ENCODE results near the gene LMTK3. TPM values are rescaled to one million over a fixed set of nuclear protein-coding genes. Genes with fewer than 3 reads are reported as not detected.
"Not testable (repeated sequence)": the region's sequence is repeated elsewhere in the genome, so short reads cannot be mapped to it uniquely, and the experiment has no call there.

LMTK3 gene
- total RNA-seq, 1 donor from 2014 or later = 4.5 TPM

DNA sequence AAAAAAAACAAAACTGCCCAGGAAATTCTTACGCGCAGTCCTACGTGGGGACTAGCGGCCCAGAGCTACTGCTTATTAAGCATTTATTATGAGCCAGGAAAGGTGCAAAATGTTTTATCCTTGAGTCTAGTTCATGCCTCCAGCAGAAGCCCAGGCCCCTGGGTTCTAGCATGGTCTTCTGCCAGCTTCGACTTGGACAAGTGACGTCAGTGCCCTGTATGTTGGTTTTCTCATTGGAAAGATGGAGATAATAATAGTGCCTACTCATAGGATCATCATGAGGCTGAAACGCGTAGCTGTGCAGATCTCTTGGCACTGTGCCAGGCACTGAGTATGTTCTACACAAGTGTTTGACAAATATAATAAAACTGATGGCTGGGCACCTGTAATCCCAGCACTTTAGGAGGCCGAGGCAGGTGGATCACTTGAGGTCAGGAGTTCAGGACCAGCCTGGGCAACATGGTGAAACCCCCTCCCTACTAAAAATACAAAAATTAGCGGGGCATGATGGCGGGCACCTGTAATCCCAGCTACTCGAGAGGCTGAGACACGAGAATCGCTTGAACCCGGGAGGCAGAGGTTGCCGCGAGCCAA is 28.0 kb upstream of the LMTK3 start:
- intact Hi-C loops (cut with micrococcal nuclease) = no loop called here

GRCh38 chr19:48538057-48538456 is 26.4 kb upstream of the LMTK3 start:
- intact Hi-C loops (cut with micrococcal nuclease) = not testable (repeated sequence)

GRCh38 chr19:48537541-48537940 is 25.9 kb upstream of the LMTK3 start:
- intact Hi-C loops (cut with micrococcal nuclease) = no loop called here

DNA sequence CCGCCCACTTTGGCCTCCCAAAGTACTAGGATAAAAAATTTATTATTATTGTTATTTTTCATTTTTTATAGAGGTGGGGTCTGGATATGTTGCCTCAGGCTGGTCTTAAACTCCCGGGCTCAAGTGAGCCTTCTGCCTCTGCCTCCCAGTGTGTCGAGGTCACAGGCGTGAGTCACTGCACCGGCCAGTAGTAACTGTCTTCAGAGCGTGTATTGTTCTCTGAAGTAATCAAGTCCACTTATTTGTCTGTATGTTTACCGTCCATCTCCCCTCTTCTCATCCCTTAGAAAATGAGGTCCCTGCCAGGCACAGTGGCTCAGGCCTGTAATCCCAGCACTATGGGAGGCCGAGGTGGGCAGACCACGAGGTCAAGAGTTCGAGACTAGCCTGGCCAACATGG is 22.1 kb upstream of the LMTK3 start:
- intact Hi-C loops (cut with micrococcal nuclease) = no loop called here

- intact Hi-C loops (cut with micrococcal nuclease) = no loop called here
Measured at GRCh38 chr19:48530770-48531169, 19.1 kb upstream of the LMTK3 start.

DNA sequence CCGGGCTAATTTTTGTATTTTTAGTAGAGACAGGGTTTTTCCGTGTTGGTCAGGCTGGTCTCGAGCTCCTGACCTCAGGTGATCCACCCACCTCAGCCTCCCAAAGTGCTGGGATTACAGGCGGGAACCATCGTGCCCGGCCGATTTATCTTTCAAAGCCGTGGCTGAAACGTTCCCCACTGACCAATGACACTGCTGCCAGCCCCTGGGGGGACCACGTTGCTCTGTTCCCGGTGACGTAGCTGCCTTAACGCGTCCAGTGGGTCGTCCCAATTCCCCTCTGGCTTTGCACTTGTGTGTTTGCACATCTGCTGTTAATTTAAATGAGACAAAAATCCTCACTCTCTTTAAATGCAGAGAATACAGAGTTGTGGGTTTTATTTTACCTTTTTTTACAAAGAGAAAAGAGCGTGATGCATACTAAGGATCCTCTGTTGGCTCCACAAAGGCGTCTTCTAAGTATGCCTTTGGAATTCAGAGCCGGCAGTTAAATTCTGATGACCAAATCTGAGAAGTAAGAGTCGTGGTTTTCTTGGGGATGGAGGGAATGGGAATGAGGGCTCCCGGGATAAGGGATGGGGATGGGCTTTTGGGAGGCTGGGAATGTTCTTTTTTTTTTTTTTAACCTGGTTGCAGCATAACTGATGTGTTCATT is 18.6 kb upstream of the LMTK3 start:
- intact Hi-C loops (cut with micrococcal nuclease) = no loop called here

DNA sequence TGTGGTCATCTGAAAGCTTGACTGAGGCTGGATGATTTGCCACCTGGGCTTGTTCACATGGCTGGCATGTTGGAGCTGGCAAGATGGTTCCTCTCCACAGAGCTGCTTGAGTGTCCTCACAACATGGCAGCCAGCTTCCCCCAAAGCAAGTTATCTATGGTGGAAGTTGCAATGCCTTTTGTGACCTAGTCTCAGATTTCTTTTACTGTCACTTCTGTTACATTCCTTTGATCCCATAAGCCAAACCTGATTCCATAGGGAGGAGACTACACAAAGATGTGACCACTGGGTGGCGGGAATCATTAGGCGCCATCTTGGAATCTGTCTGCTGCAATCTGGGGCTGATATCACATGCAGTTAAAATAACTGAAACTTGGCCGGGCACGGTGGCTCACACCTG is 17.5 kb upstream of the LMTK3 start:
- intact Hi-C loops (cut with micrococcal nuclease) = no loop called here

DNA sequence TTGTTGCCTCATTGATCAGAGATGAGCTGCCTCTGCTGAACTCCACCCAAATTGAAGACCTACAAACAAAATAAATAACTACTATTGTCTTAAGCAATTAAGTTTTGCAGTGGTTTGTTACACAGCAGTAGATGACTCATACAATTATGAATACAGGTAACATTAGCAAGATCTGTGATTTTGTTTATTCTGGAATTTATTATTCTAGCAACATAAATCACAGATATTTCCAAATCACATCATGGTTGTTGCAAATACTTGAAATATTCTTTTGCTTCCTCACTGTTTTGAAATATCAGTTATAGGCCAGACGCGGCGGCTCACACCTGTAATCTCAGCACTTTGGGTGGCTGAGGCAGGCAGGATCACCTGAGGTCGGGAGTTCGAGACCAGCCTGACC is 13.1 kb upstream of the LMTK3 start:
- intact Hi-C loops (cut with micrococcal nuclease) = no loop called here

DNA sequence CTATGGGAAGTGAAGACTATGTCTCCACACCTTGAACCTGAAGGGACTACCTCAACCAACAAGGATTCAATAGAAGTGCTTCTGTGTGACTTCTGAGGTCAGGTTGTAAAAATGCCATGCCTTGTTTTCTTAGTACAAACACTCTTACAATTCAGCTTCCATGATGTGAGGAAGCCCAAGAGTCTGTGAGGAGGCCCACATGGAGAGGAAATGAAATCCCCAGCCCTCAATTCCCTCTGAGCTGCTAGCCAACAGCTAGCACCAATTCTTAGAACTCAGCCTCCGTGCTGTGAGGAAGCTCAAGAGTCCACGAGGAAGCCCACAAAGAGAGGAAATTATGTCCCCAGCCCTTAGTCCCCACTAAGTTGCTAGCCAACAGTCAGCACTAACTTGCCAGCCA is 12.6 kb upstream of the LMTK3 start:
- intact Hi-C loops (cut with micrococcal nuclease) = no loop called here

GRCh38 chr19:48520134-48520533 is 8.5 kb upstream of the LMTK3 start:
- intact Hi-C loops (cut with micrococcal nuclease) = no loop called here

GRCh38 chr19:48519426-48519825 is 7.8 kb upstream of the LMTK3 start:
- intact Hi-C loops (cut with micrococcal nuclease) = loop anchor here (10.0 kb wide), 1 partner anchor 315 kb away; the partner anchor contains the start of gene HSD17B14

DNA sequence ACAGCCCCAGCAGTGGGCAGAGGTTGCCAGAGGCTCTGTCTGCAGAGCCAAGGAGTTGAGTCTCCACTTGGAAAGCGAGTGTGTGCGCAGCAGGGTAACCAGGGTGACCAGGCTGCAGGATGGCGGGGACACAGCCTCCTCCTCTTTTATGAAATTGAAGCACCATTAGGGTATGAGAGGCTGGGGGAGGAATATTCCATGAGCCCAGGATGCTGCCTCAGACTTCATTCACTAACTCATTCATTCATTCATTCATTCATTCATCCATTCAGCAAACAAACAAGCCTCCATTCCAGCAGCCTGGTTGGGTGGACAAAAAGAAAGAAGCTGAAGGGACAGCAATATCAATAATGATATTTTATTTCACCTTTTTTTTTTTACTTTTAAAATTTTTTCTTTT is 6.6 kb upstream of the LMTK3 start:
- intact Hi-C loops (cut with micrococcal nuclease) = loop anchor here (10.0 kb wide), 1 partner anchor 317 kb away; the partner anchor contains the start of gene HSD17B14

DNA sequence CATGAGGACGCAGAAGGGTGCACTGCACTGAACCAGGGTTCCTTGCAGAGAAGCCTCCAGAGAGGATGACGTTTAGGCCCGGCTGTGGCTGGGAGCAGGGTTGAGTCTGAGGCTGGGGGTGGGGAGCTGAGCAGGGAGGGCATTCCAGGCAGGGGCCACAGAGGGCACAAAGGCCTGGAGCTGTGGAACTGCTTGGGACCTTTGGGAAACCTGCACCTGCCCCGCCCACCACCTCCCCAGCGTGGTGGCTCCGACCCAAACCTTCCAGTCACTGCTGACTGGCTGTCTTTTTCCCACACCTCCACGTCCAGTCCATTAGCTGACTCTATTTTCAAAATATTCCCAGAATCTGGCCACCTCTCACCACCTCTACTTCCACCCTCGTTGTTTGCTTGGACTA is 4.9 kb upstream of the LMTK3 start:
- intact Hi-C loops (cut with micrococcal nuclease) = loop anchor here (10.0 kb wide), 1 partner anchor 318 kb away; the partner anchor contains the start of gene HSD17B14

- intact Hi-C loops (cut with micrococcal nuclease) = loop anchor here (1.0 to 10.0 kb wide), 6 partner anchors 21 to 321 kb away; partner anchors contain the start of genes GRWD1, HSD17B14, IZUMO1 and TMEM143
Measured at GRCh38 chr19:48514123-48514458, 2.5 kb upstream of the LMTK3 start.

DNA sequence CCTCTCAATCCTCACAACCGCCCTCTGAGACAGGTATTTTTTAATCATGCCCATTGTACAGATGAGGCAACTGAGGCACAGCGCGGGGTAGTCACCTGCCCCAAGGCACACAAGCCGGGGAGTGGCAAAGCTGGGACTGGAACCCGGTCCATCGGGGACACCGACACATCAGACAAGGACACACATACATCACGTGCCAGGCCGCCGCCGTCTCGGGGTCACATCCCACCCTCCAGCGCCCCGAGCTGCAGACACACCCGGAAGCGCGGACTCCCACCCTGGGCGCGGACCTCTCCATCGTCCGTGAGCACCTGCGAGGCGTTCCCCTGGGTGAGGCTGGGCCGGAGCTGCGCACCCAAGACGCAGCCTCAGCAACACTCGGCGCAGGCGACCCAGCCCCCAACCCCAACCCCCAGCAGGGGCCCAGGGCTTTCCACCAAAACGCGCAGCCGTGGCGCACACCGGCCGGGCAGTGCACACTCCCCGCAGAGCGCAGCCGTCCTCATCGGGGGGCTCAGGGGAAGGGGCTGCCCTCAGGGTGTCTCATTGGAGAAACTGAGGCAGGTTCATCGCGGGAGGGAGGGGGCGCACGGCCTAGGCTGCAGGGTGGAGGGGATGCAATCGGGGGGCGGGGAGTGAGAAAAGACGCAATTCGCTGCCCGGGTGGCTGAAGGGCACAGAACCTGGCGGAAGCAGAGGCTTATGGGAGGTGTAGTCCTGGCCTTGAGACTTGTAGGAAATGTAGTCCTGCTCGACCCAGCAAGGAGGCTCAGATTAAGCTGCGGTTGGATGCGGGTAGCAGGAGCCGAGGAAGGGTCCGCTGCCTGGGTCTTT is 1.9 kb upstream of the LMTK3 start:
- intact Hi-C loops (cut with micrococcal nuclease) = loop anchor here (1.0 to 10.0 kb wide), 6 partner anchors 20 to 321 kb away; partner anchors contain the start of genes GRWD1, HSD17B14, IZUMO1 and TMEM143

DNA sequence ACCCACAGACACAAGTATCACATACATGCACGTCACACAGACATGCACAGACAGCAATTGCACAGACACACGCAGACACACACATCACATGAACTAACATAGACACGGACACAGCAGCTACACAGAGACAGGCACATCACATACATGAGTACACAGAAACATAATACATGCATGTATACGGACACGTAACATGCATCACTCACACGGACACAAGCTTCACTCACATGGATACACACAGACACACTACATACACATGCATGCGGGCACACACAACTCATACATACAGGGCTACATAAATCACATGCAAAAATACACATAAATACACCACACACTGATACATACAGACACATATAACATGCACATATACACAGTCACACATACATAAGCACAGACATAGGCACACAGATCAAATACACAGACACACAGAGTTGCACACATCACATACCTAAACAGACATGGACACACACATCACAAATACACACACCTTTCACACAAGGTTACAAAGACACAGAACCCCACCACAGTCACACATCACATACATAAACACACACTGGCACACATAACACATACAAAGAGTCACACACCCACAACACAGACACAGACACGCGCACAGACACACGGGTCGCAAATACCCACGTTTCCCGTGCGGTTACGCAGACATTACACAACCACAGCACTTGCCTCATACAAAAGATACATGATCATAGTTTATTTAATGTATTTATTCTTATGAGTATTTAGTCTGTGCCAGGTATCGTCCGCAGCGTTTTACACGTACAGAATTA is 1.1 kb upstream of the LMTK3 start:
- intact Hi-C loops (cut with micrococcal nuclease) = loop anchor here (5.0 to 10.0 kb wide), 3 partner anchors 180 to 322 kb away; partner anchors contain the start of genes HSD17B14 and IZUMO1

GRCh38 chr19:48511321-48511731 is 309 bp downstream of the LMTK3 start:
- intact Hi-C loops (cut with micrococcal nuclease) = loop anchor here (5.0 to 10.0 kb wide), 3 partner anchors 179 to 323 kb away; partner anchors contain the start of genes HSD17B14 and IZUMO1

DNA sequence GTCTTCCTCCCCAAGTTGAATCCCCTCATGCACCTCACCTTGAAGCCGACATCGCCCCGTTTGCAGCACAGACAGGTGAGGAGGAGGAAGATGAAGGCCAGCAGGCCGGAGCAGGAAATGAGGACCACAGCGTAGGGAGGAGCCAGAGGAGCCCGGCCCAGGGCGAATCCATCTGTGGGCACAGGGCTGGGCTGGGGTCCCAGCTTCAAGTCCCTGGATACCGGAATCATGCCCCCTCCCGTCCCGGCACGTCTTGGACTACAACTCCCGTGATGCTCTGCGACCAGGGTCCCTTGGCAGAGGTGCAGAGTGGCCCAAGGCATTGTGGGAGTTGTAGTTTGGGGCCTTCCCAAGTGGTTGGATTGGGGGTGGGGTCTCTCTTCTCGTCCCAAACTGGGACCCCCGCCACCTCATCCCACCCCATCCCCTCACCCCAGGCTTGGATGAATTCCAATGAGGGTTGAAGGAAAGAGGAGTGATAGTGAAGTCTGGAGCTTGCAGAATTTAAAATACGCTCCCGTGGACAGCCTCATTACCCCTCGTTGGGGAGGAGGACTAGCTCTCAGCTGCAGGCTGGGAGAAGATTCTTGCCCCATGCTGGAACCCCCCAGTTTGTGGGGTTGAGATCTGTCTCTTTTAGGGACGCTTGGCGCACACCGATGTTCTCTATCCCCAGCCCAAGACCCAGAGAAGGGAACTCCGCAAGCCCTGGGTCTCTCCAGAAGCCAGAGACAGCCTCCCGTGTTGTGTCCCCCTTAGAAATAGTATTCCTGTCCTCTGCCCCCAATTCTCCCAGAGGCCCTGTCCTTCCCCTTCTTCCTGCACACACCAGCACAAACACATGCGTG is 990 bp downstream of the LMTK3 start:
- intact Hi-C loops (cut with micrococcal nuclease) = loop anchor here (1.0 to 10.0 kb wide), 9 partner anchors 8 to 324 kb away; partner anchors contain the start of genes CYTH2, HSD17B14, IZUMO1 and RPL18

DNA sequence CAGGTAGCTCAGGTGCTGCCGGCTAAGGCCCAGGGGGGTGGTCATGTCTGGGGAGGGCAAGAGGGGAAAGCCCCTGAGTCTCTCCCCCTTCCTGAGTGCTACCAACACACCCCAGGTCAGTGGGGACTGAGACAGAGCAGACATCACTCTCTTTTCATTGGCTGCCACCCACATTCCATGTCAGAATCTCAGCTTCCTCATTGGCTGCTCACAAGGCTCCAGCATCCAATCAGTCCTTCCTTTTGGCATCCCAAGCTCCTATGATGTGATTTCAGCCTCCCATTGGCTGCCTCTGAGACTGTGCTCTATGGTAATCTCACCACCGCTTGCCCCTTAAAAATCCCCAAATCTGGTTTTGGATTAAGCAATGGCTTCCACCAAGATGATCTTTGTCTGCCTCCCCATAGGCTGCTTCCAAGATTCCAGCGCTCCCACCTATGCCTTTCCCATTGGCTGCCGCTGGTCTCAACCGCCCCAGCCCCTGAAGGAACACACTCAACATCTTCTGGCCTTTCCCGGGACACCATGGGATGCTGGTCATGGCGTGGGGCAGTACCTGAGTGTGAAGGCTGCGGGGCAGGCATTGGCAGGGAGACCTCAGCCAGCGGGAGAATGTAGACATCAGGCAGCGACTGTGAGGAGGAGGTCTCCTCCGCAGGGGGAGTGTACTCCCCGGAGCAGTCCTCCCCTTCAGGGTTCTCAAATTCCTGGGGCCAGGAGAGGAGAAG is 2.0 kb downstream of the LMTK3 start:
- intact Hi-C loops (cut with micrococcal nuclease) = loop anchor here (1.0 to 10.0 kb wide), 10 partner anchors 7 to 455 kb away; partner anchors contain the start of genes CYTH2, FTL, HSD17B14 and IZUMO1
